Body of pancreas (tissue), 4 donors: Measurements from ENCODE around the gene GLT6D1. TPM values are rescaled to one million over a fixed set of nuclear protein-coding genes. Genes with fewer than 3 reads are reported as not detected.

Experiments used
- ATAC-seq: fragments of 150-250 bp; one replicate; pipeline ENCODE4 v1.9.1; 2016
- DNase-seq, 4 donors: peaks; one replicate each; pipeline ENCODE4 v3.0.0-alpha.2; 2019
- H3K27ac ChIP-seq, 4 donors: fragments of 200-600 bp; sonication (generic); 1 replicate in 3 of 4; 2 replicates in 1 of 4; pipeline versions ENCODE4 v1.5.1 to v1.6.1; 2016 to 2019; ENCODE audit warnings: mild to moderate bottlenecking in 1 of 4, mixed read lengths in 1 of 4, moderate library complexity in 1 of 4
- H3K27me3 ChIP-seq, 2 donors: fragments of 200-600 bp; sonication (generic); one replicate each; pipeline ENCODE4 v1.6.0; 2016; ENCODE audit warnings: mild to moderate bottlenecking in 1 of 2
- H3K36me3 ChIP-seq, 2 donors: fragments of 200-600 bp; sonication (generic); replicated peaks in 1 of 2; 2 replicates each; pipeline ENCODE4 v1.5.1; 2016; ENCODE audit warnings: low read depth in 2 of 2; ENCODE audit not compliant: insufficient read depth in 1 of 2
- H3K4me1 ChIP-seq: fragments of 200-600 bp; sonication (generic); one replicate; pipeline ENCODE4 v1.6.0; 2016
- H3K4me3 ChIP-seq, 2 donors: fragments of 200-600 bp; sonication (generic); 1 replicate in 1 of 2; 2 replicates in 1 of 2; pipeline ENCODE4 v1.5.1; 2016 to 2019
- H3K9me3 ChIP-seq, 3 donors: fragments of 200-600 bp; sonication (generic); 1 replicate in 2 of 3; 2 replicates in 1 of 3; pipeline ENCODE4 v1.5.1; 2016
- CTCF ChIP-seq, 7 experiments: fragments of 450-650 bp in 4 of 7; fragments of 200-600 bp in 3 of 7; sonication (generic) in 3 of 7; IDR thresholded peaks; one replicate each; pipeline ENCODE4 v1.5.1; 2016 to 2019; ENCODE audit warnings: antibody characterized with exemption in 7 of 7
- POLR2A ChIP-seq, 3 donors: fragments of 450-650 bp; IDR thresholded peaks; one replicate each; pipeline ENCODE4 v1.6.1; 2016; ENCODE audit warnings: antibody characterized with exemption in 3 of 3, mild to moderate bottlenecking in 2 of 3
- WGBS, 2 donors: methylation state at CpG; one replicate each; pipeline ENCODE4 v1.1.5; 2017; 5-methylcytosine and 5-hydroxymethylcytosine counted together
- intact Hi-C: fragments of 100-400 bp; cut with DNase I; formaldehyde crosslinking; loops from one replicate; pipeline ENCODE4 v1.15.1; 2023
- total RNA-seq, 2 donors: library from RNA; depleted of rRNA; stranded (reverse); fragments of >200 nt; gene quantifications; one replicate each; pipeline ENCODE4 v1.1.0, GENCODE V29; 2016

GLT6D1 gene
- total RNA-seq, 2 donors from 2014 or later, result not detected

- Histone ChIP-seq H3K36me3 (no peaks in the 10 kb centered on the region), H3K27ac (no peak overlapping the region), H3K9me3 (no peaks in the 10 kb centered on the region), H3K27me3 (no peaks in the 10 kb centered on the region), H3K4me3 (no peak overlapping the region), H3K4me1 (no peaks in the 10 kb centered on the region)
- TF ChIP-seq CTCF (IDR thresholded peaks at IDR 0.05) (no peak), POLR2A (IDR thresholded peaks at IDR 0.05) (no peak)
- WGBS, 2 donors, result 71% methylated on average over 18 of the region's 20 CpGs; no CpG with 5 or more reads in 1 of the 2 donors
- DNase-seq (no peak), ATAC-seq (no peak)
- intact Hi-C loops, result no loop called here
Observed at GRCh38 chr9:135588886-135589595, 50.3 kb downstream of the GLT6D1 start.

- H3K4me3 ChIP-seq, result no peak overlapping the region
- ATAC-seq (no peak), DNase-seq (no peak)
- no peak overlapping the region for H3K27ac ChIP-seq
- 77 to 87% methylated on average over 3 to 7 of the region's 9 CpGs for WGBS, 2 donors
- no peaks in the 10 kb centered on the region for H3K9me3 ChIP-seq
- no peak for TF ChIP-seq POLR2A (IDR thresholded peaks at IDR 0.05)
- TF ChIP-seq CTCF (IDR thresholded peaks at IDR 0.05), result no peak
- H3K27me3 ChIP-seq, result no peaks in the 10 kb centered on the region
- intact Hi-C loops, result no loop called here
- no peaks in the 10 kb centered on the region for H3K36me3 ChIP-seq
- no peaks in the 10 kb centered on the region for H3K4me1 ChIP-seq
Observed at GRCh38 chr9:135588371-135588770, 51.0 kb downstream of the GLT6D1 start.

- TF ChIP-seq POLR2A (IDR thresholded peaks at IDR 0.05), result no peak
- no peak for TF ChIP-seq CTCF (IDR thresholded peaks at IDR 0.05)
- ATAC-seq, result no peak
- no peak for DNase-seq
- intact Hi-C loops, result no loop called here
- WGBS, 2 donors, result no CpG with 5 or more reads among the region's 7 CpGs
- Histone ChIP-seq H3K27me3 (no peaks in the 10 kb centered on the region), H3K36me3 (no peaks in the 10 kb centered on the region), H3K4me3 (no peak overlapping the region), H3K4me1 (no peaks in the 10 kb centered on the region), H3K9me3 (no peaks in the 10 kb centered on the region), H3K27ac (no peak overlapping the region)
Observed at GRCh38 chr9:135587658-135588057, 51.7 kb downstream of the GLT6D1 start.

DNA sequence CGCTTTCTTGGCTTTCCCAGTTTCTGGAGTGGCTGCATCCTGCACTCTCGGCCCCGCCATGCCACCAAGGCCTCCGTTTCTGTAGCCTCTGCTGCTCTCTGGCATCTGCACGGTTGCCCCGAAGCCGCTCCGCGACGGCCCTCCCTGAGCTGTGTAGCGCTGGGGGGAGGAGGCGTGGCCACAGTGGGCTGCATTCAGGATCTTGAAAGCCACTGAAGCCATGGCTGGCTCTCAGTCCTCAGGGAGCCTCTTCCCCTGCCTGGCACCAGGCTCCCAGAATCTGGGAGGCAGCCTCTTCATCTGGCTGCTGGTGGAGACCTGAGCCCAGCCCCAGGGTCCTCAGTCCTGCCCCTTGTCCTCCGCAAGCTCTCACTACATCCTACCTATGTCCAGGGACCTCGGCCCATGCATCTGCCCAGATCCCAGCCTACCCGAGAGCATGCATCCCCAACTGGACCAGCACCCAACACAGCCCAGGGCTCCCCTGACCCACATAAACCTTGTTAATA lies 52.7 kb downstream of the GLT6D1 start:
- no peak for DNase-seq
- Histone ChIP-seq H3K27me3 (no peaks in the 10 kb centered on the region), H3K9me3 (no peaks in the 10 kb centered on the region), H3K27ac (no peak overlapping the region), H3K4me3 (no peak overlapping the region), H3K36me3 (no peaks in the 10 kb centered on the region), H3K4me1 (no peaks in the 10 kb centered on the region)
- no peak for ATAC-seq
- TF ChIP-seq POLR2A (IDR thresholded peaks at IDR 0.05) (no peak), CTCF (IDR thresholded peaks at IDR 0.05) (no peak)
- WGBS, 2 donors, result 49 to 63% methylated on average over 12 to 15 of the region's 15 CpGs
- intact Hi-C loops, result no loop called here

DNA sequence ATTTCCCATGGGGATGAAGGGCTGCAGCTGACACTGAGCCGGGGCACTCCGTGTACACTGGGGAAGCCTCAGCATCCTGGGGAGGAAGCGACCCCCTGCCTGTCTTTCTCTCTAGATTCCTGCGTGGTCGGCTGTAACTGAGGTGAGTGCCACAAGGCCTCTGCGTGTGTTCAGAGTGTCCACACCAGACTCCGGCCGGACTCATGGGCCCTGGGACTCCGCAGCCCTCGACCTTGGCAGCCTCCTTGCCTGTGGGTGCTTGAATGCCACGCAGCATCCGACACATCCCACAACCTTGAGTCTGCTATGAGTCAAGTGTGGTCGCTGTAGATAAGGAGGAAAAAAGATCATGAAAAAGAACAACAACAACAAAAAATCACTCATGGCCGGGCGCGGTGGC lies 54.4 kb downstream of the GLT6D1 start:
- no peaks in the 10 kb centered on the region for H3K36me3 ChIP-seq
- 58 to 70% methylated on average over 16 of the region's 16 CpGs for WGBS, 2 donors
- intact Hi-C loops, result no loop called here
- no peaks in the 10 kb centered on the region for H3K4me1 ChIP-seq
- H3K27ac ChIP-seq, result no peak overlapping the region
- no peaks in the 10 kb centered on the region for H3K27me3 ChIP-seq
- ATAC-seq, result no peak
- TF ChIP-seq POLR2A (IDR thresholded peaks at IDR 0.05), result no peak
- no peak for TF ChIP-seq CTCF (IDR thresholded peaks at IDR 0.05)
- no peaks in the 10 kb centered on the region for H3K9me3 ChIP-seq
- DNase-seq, result no peak
- H3K4me3 ChIP-seq, result no peak overlapping the region
